CD14-positive monocyte (primary cell): Measurements from ENCODE around the gene RABL3. TPM values are rescaled to one million over a fixed set of nuclear protein-coding genes. Genes with fewer than 3 reads are reported as not detected.

Source experiments
- DNase-seq, 3 donors: peaks; one replicate each; pipeline ENCODE4 v3.0.0-alpha.2; 2011 to 2022
- H2AFZ ChIP-seq: 2 replicates; pipeline ENCODE4 v1.6.0; 2012; ENCODE audit warnings: mild to moderate bottlenecking, low read depth, low read length, inconsistent platforms; ENCODE audit not compliant: insufficient read depth, poor library complexity, severe bottlenecking
- H3K27ac ChIP-seq, 2 donors: 1 replicate in 1 of 2; 2 replicates in 1 of 2; pipeline ENCODE4 v1.5.1; 2012 to 2013; ENCODE audit warnings: low read length in 2 of 2, control low read depth in 1 of 2, inconsistent platforms in 1 of 2, low read depth in 1 of 2, mild to moderate bottlenecking in 1 of 2
- H3K27me3 ChIP-seq, 2 donors: one replicate each; pipeline versions ENCODE4 v1.6.0 to v1.6.1; 2011 to 2013; ENCODE audit warnings: low read length in 2 of 2; ENCODE audit not compliant: control insufficient read depth in 2 of 2, insufficient read depth in 2 of 2
- H3K36me3 ChIP-seq, 2 donors: replicated peaks in 1 of 2; 1 replicate in 1 of 2; 2 replicates in 1 of 2; pipeline versions ENCODE4 v1.5.1 to v1.6.1; 2012 to 2013; ENCODE audit warnings: low read length in 2 of 2, control low read depth in 1 of 2, inconsistent platforms in 1 of 2, mild to moderate bottlenecking in 1 of 2; ENCODE audit not compliant: insufficient read depth in 2 of 2, control insufficient read depth in 1 of 2
- H3K4me1 ChIP-seq, 2 donors: 1 replicate in 1 of 2; 2 replicates in 1 of 2; pipeline versions ENCODE4 v1.5.1 to v1.6.1; 2012 to 2013; ENCODE audit warnings: low read length in 2 of 2, control low read depth in 1 of 2, inconsistent platforms in 1 of 2, mild to moderate bottlenecking in 1 of 2, moderate library complexity in 1 of 2; ENCODE audit not compliant: insufficient read depth in 2 of 2, control insufficient read depth in 1 of 2
- H3K4me2 ChIP-seq: replicated peaks from 2 replicates; pipeline ENCODE3; 2012; ENCODE audit warnings: low read length, moderate library complexity, mild to moderate bottlenecking; ENCODE audit not compliant: poor library complexity, severe bottlenecking; ENCODE audit errors: extremely low read depth
- H3K4me3 ChIP-seq, 3 experiments: fragments of 200-600 bp in 1 of 3; sonication (generic) in 1 of 3; replicated peaks in 1 of 3; 1 replicate in 2 of 3; 2 replicates in 1 of 3; pipeline ENCODE4 v1.5.1; 2011 to 2013; ENCODE audit warnings: low read length in 3 of 3, mild to moderate bottlenecking in 3 of 3, control low read depth in 2 of 3, low read depth in 2 of 3, inconsistent platforms in 1 of 3, moderate library complexity in 1 of 3
- H3K79me2 ChIP-seq: 2 replicates; pipeline ENCODE4 v1.6.0; 2012; ENCODE audit warnings: mild to moderate bottlenecking, control low read depth, inconsistent platforms, low read length, moderate library complexity; ENCODE audit not compliant: insufficient read depth
- H3K9ac ChIP-seq: 2 replicates; pipeline ENCODE4 v1.6.0; 2017; ENCODE audit warnings: low read length, mild to moderate bottlenecking; ENCODE audit not compliant: insufficient read depth, poor library complexity, severe bottlenecking
- H3K9me3 ChIP-seq, 2 donors: replicated peaks in 1 of 2; 1 replicate in 1 of 2; 2 replicates in 1 of 2; pipeline versions ENCODE4 v1.5.1 to v1.6.1; 2012 to 2013; ENCODE audit warnings: low read length in 2 of 2, control low read depth in 1 of 2; ENCODE audit not compliant: control insufficient read depth in 1 of 2, insufficient read depth in 1 of 2
- H4K20me1 ChIP-seq: 2 replicates; pipeline ENCODE4 v1.6.0; 2012; ENCODE audit warnings: mild to moderate bottlenecking, low read length, control low read depth, moderate library complexity; ENCODE audit not compliant: insufficient read depth
- H3K27ac Mint-ChIP-seq, 7 donors: one replicate each; pipeline ENCODE4 v1.8.0; 2020; ENCODE audit warnings: mild to moderate bottlenecking in 7 of 7, mixed read lengths in 7 of 7, moderate library complexity in 6 of 7, inconsistent platforms in 2 of 7
- H3K27me3 Mint-ChIP-seq, 3 donors: one replicate each; pipeline ENCODE4 v1.8.0; 2021 to 2022; ENCODE audit warnings: low read depth in 3 of 3, mild to moderate bottlenecking in 3 of 3, mixed read lengths in 3 of 3, moderate library complexity in 3 of 3, inconsistent platforms in 1 of 3
- H3K36me3 Mint-ChIP-seq, 2 donors: one replicate each; pipeline ENCODE4 v1.8.0; 2020; ENCODE audit warnings: mixed read lengths in 2 of 2, inconsistent platforms in 1 of 2, mild to moderate bottlenecking in 1 of 2
- H3K4me1 Mint-ChIP-seq: one replicate; pipeline ENCODE4 v1.8.0; 2020; ENCODE audit warnings: mild to moderate bottlenecking, mixed read lengths
- H3K4me3 Mint-ChIP-seq, 2 donors: one replicate each; pipeline ENCODE4 v1.8.0; 2020; ENCODE audit warnings: mild to moderate bottlenecking in 2 of 2, mixed read lengths in 2 of 2, moderate library complexity in 1 of 2
- H3K9me3 Mint-ChIP-seq, 7 donors: one replicate each; pipeline ENCODE4 v1.8.0; 2020 to 2022; ENCODE audit warnings: mixed read lengths in 7 of 7, mild to moderate bottlenecking in 6 of 7, moderate library complexity in 6 of 7, inconsistent platforms in 2 of 7
- WGBS: methylation state at CpG from one replicate; pipeline ENCODE4 v1.1.5; 2013; ENCODE audit warnings: missing lambda C conversion rate; ENCODE audit not compliant: insufficient coverage; 5-methylcytosine and 5-hydroxymethylcytosine counted together
- intact Hi-C, 2 donors: fragments of 100-400 bp; cut with micrococcal nuclease; formaldehyde crosslinking; loops; one replicate each; pipeline versions ENCODE4 v1.15.0 to v1.15.1; 2023
- polyA plus RNA-seq, 3 donors: library from polyadenylated mRNA; depleted of rRNA in 1 of 3; unstranded in 2 of 3; stranded (reverse) in 1 of 3; fragments of 300-500 nt in 2 of 3; fragments of >200 nt in 1 of 3; fragmentation: Illumina TruSeq in 2 of 3; gene quantifications; 1 replicate in 2 of 3; 2 replicates in 1 of 3; pipeline ENCODE4 v1.2.3, GENCODE V29; 2012 to 2021
- TF ChIP-seq, protein P1 (sequence below): fragments of 200-600 bp; IDR thresholded peaks from one replicate; pipeline ENCODE4 v1.8.0; 2022; ENCODE audit warnings: antibody characterized with exemption, mild to moderate bottlenecking

RABL3 gene
- polyA plus RNA-seq, 3 donors, result 2.0 to 14.9 (median 11.5) TPM

GRCh38 chr3:120775411-120775810, 33.1 kb upstream of the RABL3 start:
- peaks cover 24 to 25% of the 10 kb centered on the region in 2 donors for H3K36me3 Mint-ChIP-seq
- no peaks in the 10 kb centered on the region for H3K9me3 ChIP-seq
- no peak overlapping the region for H3K9ac ChIP-seq
- H3K27ac Mint-ChIP-seq, result no peak overlapping the region
- peaks cover 54 to 92% of the 10 kb centered on the region in 2 donors for H3K36me3 ChIP-seq
- H3K4me3 Mint-ChIP-seq, result no peak overlapping the region
- WGBS, result 100% methylated on average over 2 of the region's 4 CpGs
- H3K27me3 ChIP-seq, result no peaks in the 10 kb centered on the region
- H3K27me3 Mint-ChIP-seq, result no peaks in the 10 kb centered on the region
- no peak overlapping the region for H3K4me2 ChIP-seq
- no peaks in the 10 kb centered on the region for H3K4me1 Mint-ChIP-seq
- no peaks in the 10 kb centered on the region for H3K4me1 ChIP-seq
- no peaks in the 10 kb centered on the region for H4K20me1 ChIP-seq
- intact Hi-C loops, result no loop called here
- TF ChIP-seq, protein P1, sequence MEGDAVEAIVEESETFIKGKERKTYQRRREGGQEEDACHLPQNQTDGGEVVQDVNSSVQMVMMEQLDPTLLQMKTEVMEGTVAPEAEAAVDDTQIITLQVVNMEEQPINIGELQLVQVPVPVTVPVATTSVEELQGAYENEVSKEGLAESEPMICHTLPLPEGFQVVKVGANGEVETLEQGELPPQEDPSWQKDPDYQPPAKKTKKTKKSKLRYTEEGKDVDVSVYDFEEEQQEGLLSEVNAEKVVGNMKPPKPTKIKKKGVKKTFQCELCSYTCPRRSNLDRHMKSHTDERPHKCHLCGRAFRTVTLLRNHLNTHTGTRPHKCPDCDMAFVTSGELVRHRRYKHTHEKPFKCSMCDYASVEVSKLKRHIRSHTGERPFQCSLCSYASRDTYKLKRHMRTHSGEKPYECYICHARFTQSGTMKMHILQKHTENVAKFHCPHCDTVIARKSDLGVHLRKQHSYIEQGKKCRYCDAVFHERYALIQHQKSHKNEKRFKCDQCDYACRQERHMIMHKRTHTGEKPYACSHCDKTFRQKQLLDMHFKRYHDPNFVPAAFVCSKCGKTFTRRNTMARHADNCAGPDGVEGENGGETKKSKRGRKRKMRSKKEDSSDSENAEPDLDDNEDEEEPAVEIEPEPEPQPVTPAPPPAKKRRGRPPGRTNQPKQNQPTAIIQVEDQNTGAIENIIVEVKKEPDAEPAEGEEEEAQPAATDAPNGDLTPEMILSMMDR, result no peak
- no peaks in the 10 kb centered on the region for H3K79me2 ChIP-seq
- no peak overlapping the region for H3K4me3 ChIP-seq
- H3K9me3 Mint-ChIP-seq, result no peaks in the 10 kb centered on the region
- DNase-seq, result no peak
- H3K27ac ChIP-seq, result no peak overlapping the region
- no peak overlapping the region for H2AFZ ChIP-seq

DNA sequence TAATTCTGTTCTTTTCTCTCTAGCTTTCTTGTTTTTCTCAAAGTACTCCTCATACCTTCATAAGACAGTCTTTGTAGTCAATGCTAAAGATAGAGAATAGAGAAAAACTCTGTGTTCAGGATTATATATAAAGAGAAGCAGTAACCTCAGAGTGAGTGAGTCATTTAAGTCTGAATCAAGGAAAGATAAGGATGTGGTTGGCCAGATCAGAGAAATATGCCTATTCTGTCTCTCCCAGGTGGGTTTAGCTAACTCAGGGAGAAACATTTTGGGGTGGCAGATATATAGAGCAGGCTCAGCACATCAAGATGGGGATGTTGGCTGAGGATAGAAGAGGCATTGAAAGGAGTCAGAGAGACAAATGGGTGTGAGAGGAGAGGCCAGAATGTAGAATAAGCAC, 31.6 kb upstream of the RABL3 start:
- Mint-ChIP-seq H3K27ac (no peak overlapping the region), H3K36me3 (peaks cover 16 to 18% of the 10 kb centered on the region in 2 donors), H3K9me3 (no peaks in the 10 kb centered on the region), H3K27me3 (no peaks in the 10 kb centered on the region), H3K4me3 (no peak overlapping the region), H3K4me1 (no peaks in the 10 kb centered on the region)
- TF ChIP-seq, protein P1, result no peak
- peaks cover 7% of the 10 kb centered on the region for H4K20me1 ChIP-seq
- H3K27me3 ChIP-seq, result no peaks in the 10 kb centered on the region
- H3K79me2 ChIP-seq, result no peaks in the 10 kb centered on the region
- no peak overlapping the region for H3K4me3 ChIP-seq
- H2AFZ ChIP-seq, result no peak overlapping the region
- no peak overlapping the region for H3K27ac ChIP-seq
- peaks cover 43 to 80% of the 10 kb centered on the region in 2 donors for H3K36me3 ChIP-seq
- H3K4me1 ChIP-seq, result no peaks in the 10 kb centered on the region
- H3K4me2 ChIP-seq, result no peak overlapping the region
- H3K9me3 ChIP-seq, result no peaks in the 10 kb centered on the region
- H3K9ac ChIP-seq, result no peak overlapping the region
- intact Hi-C loops, result no loop called here
- DNase-seq, result no peak
